Prostate gland (tissue), 2 donors: ENCODE data around the gene METAP1.

Source experiments
- CTCF ChIP-seq, 4 experiments: fragments of 200-600 bp in 2 of 4; fragments of 450-650 bp in 2 of 4; sonication (generic) in 2 of 4; IDR thresholded peaks; 1 replicate in 3 of 4; 2 replicates in 1 of 4; pipeline ENCODE4 v1.5.1; 2016 to 2019; ENCODE audit warnings: antibody characterized with exemption in 4 of 4, mild to moderate bottlenecking in 2 of 4, moderate library complexity in 2 of 4
- POLR2AphosphoS5 ChIP-seq: sonication (generic); formaldehyde crosslinking; IDR thresholded peaks from one replicate; pipeline ENCODE4 v1.6.1; 2017; ENCODE audit warnings: antibody characterized with exemption

DNA sequence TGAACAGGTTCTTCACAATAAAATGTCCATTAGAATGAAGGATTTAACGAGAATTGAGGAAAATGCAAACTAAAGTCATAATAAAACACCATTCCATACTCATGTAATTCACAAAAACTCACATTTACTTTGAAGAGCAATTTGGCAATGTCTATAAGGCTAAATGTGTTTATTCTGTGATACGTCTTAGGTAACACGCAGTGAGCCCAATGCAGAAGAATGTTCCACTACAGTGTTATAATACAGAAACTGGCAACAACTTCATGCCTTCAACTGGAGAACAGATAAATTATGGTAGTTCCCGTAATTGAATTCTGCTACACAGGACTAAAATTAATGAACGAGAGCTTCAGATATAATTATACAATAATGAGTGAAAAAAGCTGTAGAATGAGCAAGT is 75.6 kb downstream of the METAP1 start:
- TF ChIP-seq POLR2AphosphoS5 (no peak), CTCF (IDR thresholded peaks at IDR 0.05) (no peak)
